Hepatocyte (in vitro differentiated cells): ENCODE data around the gene OR51B4. TPM values are rescaled to one million over a fixed set of nuclear protein-coding genes. Genes with fewer than 3 reads are reported as not detected.

ENCODE experiments used
- DNase-seq: peaks from one replicate; pipeline ENCODE4 v3.0.0-alpha.2; 2016; ENCODE audit warnings: low spot score
- H2AFZ ChIP-seq: fragments of 200-600 bp; sonication (generic); 2 replicates; pipeline ENCODE4 v1.6.0; 2016; ENCODE audit warnings: antibody characterized with exemption, mild to moderate bottlenecking
- H3K27ac ChIP-seq: fragments of 200-600 bp; sonication (generic); 2 replicates; pipeline ENCODE4 v1.5.1; 2016; ENCODE audit warnings: mild to moderate bottlenecking
- H3K27me3 ChIP-seq: fragments of 200-600 bp; sonication (generic); 2 replicates; pipeline ENCODE4 v1.6.1; 2016
- H3K36me3 ChIP-seq: fragments of 200-600 bp; sonication (generic); replicated peaks from 2 replicates; pipeline ENCODE4 v1.5.1; 2016; ENCODE audit warnings: low read depth; ENCODE audit not compliant: insufficient read depth
- H3K4me1 ChIP-seq: fragments of 200-600 bp; sonication (generic); 2 replicates; pipeline ENCODE4 v1.5.1; 2016; ENCODE audit warnings: mild to moderate bottlenecking, moderate library complexity; ENCODE audit not compliant: insufficient read depth
- H3K4me2 ChIP-seq: fragments of 200-600 bp; sonication (generic); 2 replicates; pipeline ENCODE4 v1.6.0; 2016
- H3K4me3 ChIP-seq: fragments of 200-600 bp; sonication (generic); 2 replicates; pipeline ENCODE4 v1.5.1; 2016; ENCODE audit warnings: mild to moderate bottlenecking
- H3K79me2 ChIP-seq: fragments of 200-600 bp; sonication (generic); 2 replicates; pipeline ENCODE4 v1.6.0; 2017; ENCODE audit warnings: mild to moderate bottlenecking
- H3K9me2 ChIP-seq: fragments of 200-600 bp; sonication (generic); replicated peaks from 2 replicates; pipeline ENCODE4 v1.6.0; 2017; ENCODE audit warnings: mild to moderate bottlenecking; ENCODE audit not compliant: insufficient read depth
- H3K9me3 ChIP-seq: fragments of 200-600 bp; sonication (generic); 2 replicates; pipeline ENCODE4 v1.5.1; 2016; ENCODE audit warnings: low read depth, mild to moderate bottlenecking
- H4K20me1 ChIP-seq: fragments of 200-600 bp; sonication (generic); 2 replicates; pipeline ENCODE4 v1.6.0; 2016; ENCODE audit warnings: mild to moderate bottlenecking; ENCODE audit not compliant: insufficient read depth, poor library complexity, severe bottlenecking
- EZH2 ChIP-seq: fragments of 200-600 bp; sonication (generic); IDR thresholded peaks from 2 replicates; pipeline ENCODE4 v1.6.1; 2016; ENCODE audit warnings: antibody characterized with exemption, mild to moderate bottlenecking, borderline replicate concordance
- EZH2phosphoT487 ChIP-seq: fragments of 200-600 bp; sonication (generic); IDR thresholded peaks from one replicate; pipeline ENCODE4 v1.6.1; 2018; ENCODE audit warnings: antibody characterized with exemption, mild to moderate bottlenecking, low read depth, moderate library complexity; ENCODE audit not compliant: unreplicated experiment, severe bottlenecking
- WGBS: methylation state at CpG from one replicate; pipeline ENCODE4 v1.1.6; 2016; ENCODE audit warnings: low lambda C conversion rate; ENCODE audit errors: missing lambda C conversion rate; 5-methylcytosine and 5-hydroxymethylcytosine counted together
- polyA plus RNA-seq: library from polyadenylated mRNA; unstranded; fragments of >200 nt; fragmentation: Nextera tagmentation; extraction: Ambion mirVana; gene quantifications from 2 replicates; pipeline ENCODE4 v1.2.1, GENCODE V29; 2016
- total RNA-seq: library from RNA; depleted of rRNA; stranded (reverse); fragments of >200 nt; gene quantifications from 2 replicates; pipeline ENCODE4 v1.2.3, GENCODE V29; 2014
- TF ChIP-seq, protein P1 (sequence below): fragments of 200-600 bp; sonication (generic); IDR thresholded peaks from 2 replicates; pipeline ENCODE4 v1.5.1; 2016; ENCODE audit warnings: antibody characterized with exemption, mild to moderate bottlenecking; ENCODE audit not compliant: poor library complexity

Gene OR51B4
- total and polyA plus RNA-seq, 2 experiments from 2014 or later, result not detected

- Histone ChIP-seq H4K20me1 (no peaks in the 10 kb centered on the region), H3K4me2 (no peak overlapping the region), H3K27ac (no peak overlapping the region), H3K27me3 (no peaks in the 10 kb centered on the region), H3K36me3 (no peaks in the 10 kb centered on the region), H3K4me3 (no peak overlapping the region), H3K9me3 (no peaks in the 10 kb centered on the region), H3K4me1 (no peaks in the 10 kb centered on the region), H3K9me2 (no peaks in the 10 kb centered on the region), H2AFZ (no peak overlapping the region), H3K79me2 (no peaks in the 10 kb centered on the region)
- no peak for DNase-seq
- TF ChIP-seq EZH2phosphoT487, result no peak
- no peak for TF ChIP-seq EZH2
- TF ChIP-seq, protein P1, sequence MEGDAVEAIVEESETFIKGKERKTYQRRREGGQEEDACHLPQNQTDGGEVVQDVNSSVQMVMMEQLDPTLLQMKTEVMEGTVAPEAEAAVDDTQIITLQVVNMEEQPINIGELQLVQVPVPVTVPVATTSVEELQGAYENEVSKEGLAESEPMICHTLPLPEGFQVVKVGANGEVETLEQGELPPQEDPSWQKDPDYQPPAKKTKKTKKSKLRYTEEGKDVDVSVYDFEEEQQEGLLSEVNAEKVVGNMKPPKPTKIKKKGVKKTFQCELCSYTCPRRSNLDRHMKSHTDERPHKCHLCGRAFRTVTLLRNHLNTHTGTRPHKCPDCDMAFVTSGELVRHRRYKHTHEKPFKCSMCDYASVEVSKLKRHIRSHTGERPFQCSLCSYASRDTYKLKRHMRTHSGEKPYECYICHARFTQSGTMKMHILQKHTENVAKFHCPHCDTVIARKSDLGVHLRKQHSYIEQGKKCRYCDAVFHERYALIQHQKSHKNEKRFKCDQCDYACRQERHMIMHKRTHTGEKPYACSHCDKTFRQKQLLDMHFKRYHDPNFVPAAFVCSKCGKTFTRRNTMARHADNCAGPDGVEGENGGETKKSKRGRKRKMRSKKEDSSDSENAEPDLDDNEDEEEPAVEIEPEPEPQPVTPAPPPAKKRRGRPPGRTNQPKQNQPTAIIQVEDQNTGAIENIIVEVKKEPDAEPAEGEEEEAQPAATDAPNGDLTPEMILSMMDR, result no peak
- WGBS, result 40% methylated on average over 3 of the region's 3 CpGs
Measured at GRCh38 chr11:5348551-5349194, 46.9 kb upstream of the OR51B4 start.

- Histone ChIP-seq H3K9me3 (no peaks in the 10 kb centered on the region), H3K4me3 (no peak overlapping the region), H3K27ac (no peak overlapping the region), H3K36me3 (no peaks in the 10 kb centered on the region), H3K4me2 (no peak overlapping the region), H3K9me2 (no peaks in the 10 kb centered on the region), H3K27me3 (no peaks in the 10 kb centered on the region), H4K20me1 (no peaks in the 10 kb centered on the region), H3K79me2 (no peaks in the 10 kb centered on the region), H3K4me1 (no peaks in the 10 kb centered on the region), H2AFZ (no peak overlapping the region)
- TF ChIP-seq EZH2phosphoT487, result no peak
- TF ChIP-seq EZH2, result no peak
- TF ChIP-seq, protein P1, result no peak
- no peak for DNase-seq
- 64% methylated on average over 3 of the region's 3 CpGs for WGBS
Measured at GRCh38 chr11:5345831-5346230, 44.1 kb upstream of the OR51B4 start.

GRCh38 chr11:5343474-5344335, 42.0 kb upstream of the OR51B4 start, which contains the start of gene OR51B5:
Gene OR51B5, minus strand, starts transcription at chr11:5343524. Its CDS starts 0 bp downstream, at chr11:5343524.
- no peak within 1 kb of the TSS for H3K27ac ChIP-seq

More at GRCh38 chr11:5343474-5344335, 42.0 kb upstream of the OR51B4 start, which contains the start of gene OR51B5:
- H3K4me3 ChIP-seq, result no peak within 1 kb of the TSS
- no peak within 1 kb of the TSS for H3K4me2 ChIP-seq
- no peak for DNase-seq
- no peak within 1 kb of the TSS for H2AFZ ChIP-seq
- H3K27me3 ChIP-seq, result no peaks in the 10 kb centered on the region
- H3K9me3 ChIP-seq, result no peaks in the 10 kb centered on the region
- WGBS, result 81% methylated on average over 6 of the region's 6 CpGs
- H3K4me1 ChIP-seq, result no peaks in the 10 kb centered on the region
- TF ChIP-seq, protein P1, result no peak
- TF ChIP-seq EZH2phosphoT487 (no peak), EZH2 (no peak)
- no peaks in the 10 kb centered on the region for H4K20me1 ChIP-seq
- H3K79me2 ChIP-seq, result no peaks in the 10 kb centered on the region
- H3K9me2 ChIP-seq, result no peaks in the 10 kb centered on the region
- no peaks in the 10 kb centered on the region for H3K36me3 ChIP-seq
